ENCODE measurements around the gene AIPL1. TPM values are rescaled to one million over a fixed set of nuclear protein-coding genes. Genes with fewer than 3 reads are reported as not detected.

AIPL1 gene
- total RNA-seq, 6 donors from 2014 or later: not detected

GRCh38 chr17:6443692-6444570, 9.0 kb upstream of the AIPL1 start, which contains the start of gene PIMREG:
Gene PIMREG, plus strand, starts transcription at chr17:6444455. Its CDS starts 656 bp downstream, at chr17:6445111.
- Histone ChIP-seq H3K36me3 (no peaks in the 10 kb centered on the region), H3K4me1 (peaks cover 15 to 22% (median 17%) of the 10 kb centered on the region in 4 donors), H3K4me3 (peak within 1 kb of the TSS; percentile 23 to 63 (median 56)), H3K27me3 (no peaks in the 10 kb centered on the region), H3K27ac (peak within 1 kb of the TSS in 1 of 4 donors; percentile 46), H3K9me3 (no peaks in the 10 kb centered on the region)
- TF ChIP-seq POLR2AphosphoS5 (IDR thresholded peaks at IDR 0.05): no peak
- TF ChIP-seq CTCF (IDR thresholded peaks at IDR 0.05): no peak
- no peak for TF ChIP-seq EP300 (IDR thresholded peaks at IDR 0.05)
- TF ChIP-seq POLR2A (IDR thresholded peaks at IDR 0.05): no peak
- ATAC-seq (ENCODE audit: low FRiP score in 2 of 2): peak; percentile 96 to 99
- peak; percentile 93 to 99 for DNase-seq
- WGBS, 2 donors: 1% methylated on average over 23 to 28 of the region's 62 CpGs

- Histone ChIP-seq H3K4me3 (no peak overlapping the region), H3K27ac (no peak overlapping the region), H3K36me3 (no peaks in the 10 kb centered on the region), H3K27me3 (no peaks in the 10 kb centered on the region), H3K9me3 (no peaks in the 10 kb centered on the region), H3K4me1 (peaks cover 15 to 22% (median 17%) of the 10 kb centered on the region in 4 donors)
- ATAC-seq (ENCODE audit: low FRiP score in 2 of 2) (no peak), DNase-seq (no peak)
- TF ChIP-seq CTCF (IDR thresholded peaks at IDR 0.05): no peak
- TF ChIP-seq POLR2A (IDR thresholded peaks at IDR 0.05): no peak
- no peak for TF ChIP-seq EP300 (IDR thresholded peaks at IDR 0.05)
- 73 to 79% methylated on average over 6 of the region's 6 CpGs for WGBS, 2 donors
Measured at GRCh38 chr17:6442775-6443174, 7.9 kb upstream of the AIPL1 start.

- TF ChIP-seq EP300 (IDR thresholded peaks at IDR 0.05) (no peak), CTCF (IDR thresholded peaks at IDR 0.05) (no peak), POLR2AphosphoS5 (IDR thresholded peaks at IDR 0.05) (no peak), POLR2A (IDR thresholded peaks at IDR 0.05) (no peak)
- no peaks in the 10 kb centered on the region for H3K27me3 ChIP-seq
- no peaks in the 10 kb centered on the region for H3K9me3 ChIP-seq
- H3K4me1 ChIP-seq: peaks cover 15 to 21% (median 16%) of the 10 kb centered on the region in 4 donors
- ATAC-seq (ENCODE audit: low FRiP score in 2 of 2): no peak
- H3K4me3 ChIP-seq: no peak overlapping the region
- DNase-seq: no peak
- H3K36me3 ChIP-seq: no peaks in the 10 kb centered on the region
- H3K27ac ChIP-seq: no peak overlapping the region
- 37 to 54% methylated on average over 4 of the region's 4 CpGs for WGBS, 2 donors
Measured at GRCh38 chr17:6439951-6440350, 5.0 kb upstream of the AIPL1 start.

- Histone ChIP-seq H3K4me1 (peaks cover 0 to under 1% (median 0%) of the 10 kb centered on the region in 4 donors), H3K27me3 (no peaks in the 10 kb centered on the region), H3K4me3 (no peak overlapping the region), H3K9me3 (no peaks in the 10 kb centered on the region), H3K36me3 (no peaks in the 10 kb centered on the region), H3K27ac (no peak overlapping the region)
- ATAC-seq (ENCODE audit: low FRiP score in 2 of 2) (no peak), DNase-seq (no peak)
- TF ChIP-seq POLR2A (IDR thresholded peaks at IDR 0.05) (no peak), CTCF (IDR thresholded peaks at IDR 0.05) (no peak), POLR2AphosphoS5 (IDR thresholded peaks at IDR 0.05) (no peak), EP300 (IDR thresholded peaks at IDR 0.05) (no peak)
- 53 to 54% methylated on average over 3 of the region's 3 CpGs for WGBS, 2 donors
Measured at GRCh38 chr17:6437956-6438355, 3.0 kb upstream of the AIPL1 start.

Measured in upper lobe of left lung (tissue), 6 donors.